Activated naive CD8-positive, alpha-beta T cell (primary cell): Measurements from ENCODE around the gene APOBEC3H.
A peak's percentile ranks its signal among the peaks of the same experiment; 100 is the strongest.

Experiments
- H3K27ac Mint-ChIP-seq: one replicate; pipeline ENCODE4 v1.8.0; 2021; ENCODE audit warnings: mixed read lengths
- H3K27me3 Mint-ChIP-seq: one replicate; pipeline ENCODE4 v1.8.0; 2021; ENCODE audit warnings: mixed read lengths
- H3K36me3 Mint-ChIP-seq: one replicate; pipeline ENCODE4 v1.8.0; 2021; ENCODE audit warnings: mixed read lengths
- H3K4me1 Mint-ChIP-seq: one replicate; pipeline ENCODE4 v1.8.0; 2021; ENCODE audit warnings: low read depth, mixed read lengths
- H3K4me3 Mint-ChIP-seq: one replicate; pipeline ENCODE4 v1.8.0; 2021; ENCODE audit warnings: mild to moderate bottlenecking, mixed read lengths
- H3K9me3 Mint-ChIP-seq: one replicate; pipeline ENCODE4 v1.8.0; 2021; ENCODE audit warnings: low read depth, mixed read lengths

APOBEC3H gene

GRCh38 chr22:39132871-39133524 lies 36.0 kb downstream of the APOBEC3H start:
- Mint-ChIP-seq H3K9me3 (no peaks in the 10 kb centered on the region), H3K4me1 (peaks cover 2% of the 10 kb centered on the region), H3K27me3 (no peaks in the 10 kb centered on the region), H3K27ac (no peak overlapping the region), H3K4me3 (no peak overlapping the region), H3K36me3 (no peaks in the 10 kb centered on the region)

- Mint-ChIP-seq H3K27me3 (no peaks in the 10 kb centered on the region), H3K9me3 (no peaks in the 10 kb centered on the region), H3K27ac (no peak overlapping the region), H3K4me1 (peaks cover 5% of the 10 kb centered on the region), H3K36me3 (no peaks in the 10 kb centered on the region), H3K4me3 (no peak overlapping the region)
These were observed 36.8 kb downstream of the APOBEC3H start for GRCh38 chr22:39133871-39134270.

- H3K27me3 Mint-ChIP-seq, result no peaks in the 10 kb centered on the region
These were observed 37.5 kb downstream of the APOBEC3H start for GRCh38 chr22:39134366-39135091.

GRCh38 chr22:39135092-39135896 lies 38.2 kb downstream of the APOBEC3H start:
- Mint-ChIP-seq H3K27ac (no peak overlapping the region), H3K36me3 (no peaks in the 10 kb centered on the region), H3K9me3 (no peaks in the 10 kb centered on the region), H3K4me1 (peaks cover 6% of the 10 kb centered on the region), H3K4me3 (no peak overlapping the region), H3K27me3 (no peaks in the 10 kb centered on the region)

More at GRCh38 chr22:39134366-39135091, 37.5 kb downstream of the APOBEC3H start:
- no peaks in the 10 kb centered on the region for H3K9me3 Mint-ChIP-seq
- H3K4me1 Mint-ChIP-seq, result peaks cover 5% of the 10 kb centered on the region
- no peak overlapping the region for H3K4me3 Mint-ChIP-seq
- no peaks in the 10 kb centered on the region for H3K36me3 Mint-ChIP-seq
- H3K27ac Mint-ChIP-seq, result no peak overlapping the region

- H3K4me1 Mint-ChIP-seq, result peaks cover 6% of the 10 kb centered on the region
- no peaks in the 10 kb centered on the region for H3K9me3 Mint-ChIP-seq
- H3K4me3 Mint-ChIP-seq, result no peak overlapping the region
- H3K36me3 Mint-ChIP-seq, result no peaks in the 10 kb centered on the region
- no peaks in the 10 kb centered on the region for H3K27me3 Mint-ChIP-seq
- no peak overlapping the region for H3K27ac Mint-ChIP-seq
These were observed 39.3 kb downstream of the APOBEC3H start for GRCh38 chr22:39136317-39136716.

- no peaks in the 10 kb centered on the region for H3K36me3 Mint-ChIP-seq
- peaks cover 6% of the 10 kb centered on the region for H3K4me1 Mint-ChIP-seq
- no peak overlapping the region for H3K4me3 Mint-ChIP-seq
- H3K27ac Mint-ChIP-seq, result no peak overlapping the region
- H3K9me3 Mint-ChIP-seq, result no peaks in the 10 kb centered on the region
- no peaks in the 10 kb centered on the region for H3K27me3 Mint-ChIP-seq
These were observed 41.4 kb downstream of the APOBEC3H start for GRCh38 chr22:39138357-39138997.

GRCh38 chr22:39139933-39140332 lies 42.9 kb downstream of the APOBEC3H start:
- Mint-ChIP-seq H3K4me1 (peaks cover 16% of the 10 kb centered on the region), H3K27ac (no peak overlapping the region), H3K4me3 (no peak overlapping the region), H3K36me3 (no peaks in the 10 kb centered on the region), H3K27me3 (no peaks in the 10 kb centered on the region), H3K9me3 (no peaks in the 10 kb centered on the region)

- no peaks in the 10 kb centered on the region for H3K27me3 Mint-ChIP-seq
- no peaks in the 10 kb centered on the region for H3K9me3 Mint-ChIP-seq
- H3K36me3 Mint-ChIP-seq, result no peaks in the 10 kb centered on the region
- H3K27ac Mint-ChIP-seq, result no peak overlapping the region
- no peak overlapping the region for H3K4me3 Mint-ChIP-seq
- H3K4me1 Mint-ChIP-seq, result peaks cover 25% of the 10 kb centered on the region
These were observed 45.1 kb downstream of the APOBEC3H start for GRCh38 chr22:39142088-39142680.

GRCh38 chr22:39144101-39144767 lies 47.2 kb downstream of the APOBEC3H start:
- Mint-ChIP-seq H3K27me3 (no peaks in the 10 kb centered on the region), H3K9me3 (no peaks in the 10 kb centered on the region), H3K4me3 (peak overlapping the region; percentile 93), H3K36me3 (no peaks in the 10 kb centered on the region), H3K27ac (peak overlapping the region; percentile 91), H3K4me1 (peaks cover 35% of the 10 kb centered on the region)

- H3K4me1 Mint-ChIP-seq, result peaks cover 55% of the 10 kb centered on the region
- no peaks in the 10 kb centered on the region for H3K36me3 Mint-ChIP-seq
- no peaks in the 10 kb centered on the region for H3K27me3 Mint-ChIP-seq
- peak overlapping the region; percentile 88 for H3K27ac Mint-ChIP-seq
- H3K9me3 Mint-ChIP-seq, result no peaks in the 10 kb centered on the region
- H3K4me3 Mint-ChIP-seq, result peak overlapping the region; percentile 82
These were observed 49.4 kb downstream of the APOBEC3H start for GRCh38 chr22:39146256-39147101.

- H3K36me3 Mint-ChIP-seq, result no peaks in the 10 kb centered on the region
- H3K27ac Mint-ChIP-seq, result peak overlapping the region; percentile 66
- peaks cover 56% of the 10 kb centered on the region for H3K4me1 Mint-ChIP-seq
- no peaks in the 10 kb centered on the region for H3K9me3 Mint-ChIP-seq
- H3K27me3 Mint-ChIP-seq, result no peaks in the 10 kb centered on the region
- peak overlapping the region; percentile 51 for H3K4me3 Mint-ChIP-seq
These were observed 50.4 kb downstream of the APOBEC3H start for GRCh38 chr22:39147335-39148025.

- Mint-ChIP-seq H3K4me1 (peaks cover 56% of the 10 kb centered on the region), H3K4me3 (peak overlapping the region; percentile 51), H3K36me3 (no peaks in the 10 kb centered on the region), H3K27ac (peak overlapping the region; percentile 66), H3K9me3 (no peaks in the 10 kb centered on the region), H3K27me3 (no peaks in the 10 kb centered on the region)
These were observed 51.1 kb downstream of the APOBEC3H start for GRCh38 chr22:39148026-39148726.
